GM18951 (cell line): Measurements from ENCODE around the gene NBPF9.
"Not testable (repeated sequence)": the region's sequence is repeated elsewhere in the genome, so short reads cannot be mapped to it uniquely, and the experiment has no call there.

Experiments used
- in situ Hi-C: fragments of 300-500 bp; cut with MboI; formaldehyde crosslinking; loops from one replicate; pipeline ENCODE4 v1.12.0; 2022; ENCODE audit warnings: low sequenced_read_pairs, mixed read lengths, inconsistent platforms; ENCODE audit not compliant: unreplicated experiment

The NBPF9 gene

GRCh38 chr1:149103109-149104081 lies at the start of gene NBPF9:
NBPF9 (minus strand) TSS chr1:149103551; CDS start chr1:149082139, 21,412 bp downstream.
- in situ Hi-C loops, result not testable (repeated sequence)

- in situ Hi-C loops, result not testable (repeated sequence)
Measured at GRCh38 chr1:149149909-149150308, 46.6 kb upstream of the NBPF9 start.

GRCh38 chr1:149137585-149137984 lies 34.2 kb upstream of the NBPF9 start:
- in situ Hi-C loops, result not testable (repeated sequence)

- in situ Hi-C loops, result not testable (repeated sequence)
Measured at GRCh38 chr1:149130938-149131337, 27.6 kb upstream of the NBPF9 start.

- in situ Hi-C loops, result not testable (repeated sequence)
Measured at GRCh38 chr1:149129245-149129644, 25.9 kb upstream of the NBPF9 start.

- in situ Hi-C loops, result not testable (repeated sequence)
Measured at GRCh38 chr1:149126555-149127145, 23.3 kb upstream of the NBPF9 start.

- in situ Hi-C loops, result not testable (repeated sequence)
Measured at GRCh38 chr1:149123948-149124926, 20.9 kb upstream of the NBPF9 start.

- in situ Hi-C loops, result not testable (repeated sequence)
Measured at GRCh38 chr1:149112828-149113227, 9.5 kb upstream of the NBPF9 start.

- in situ Hi-C loops, result not testable (repeated sequence)
Measured at GRCh38 chr1:149110343-149110742, 7.0 kb upstream of the NBPF9 start.

- in situ Hi-C loops, result not testable (repeated sequence)
Measured at GRCh38 chr1:149102574-149102973, 777 bp downstream of the NBPF9 start.

- in situ Hi-C loops, result not testable (repeated sequence)
Measured at GRCh38 chr1:149098276-149098675, 5.1 kb downstream of the NBPF9 start.

- in situ Hi-C loops, result not testable (repeated sequence)
Measured at GRCh38 chr1:149093155-149093554, 10.2 kb downstream of the NBPF9 start.

GRCh38 chr1:149075505-149076127 lies 27.7 kb downstream of the NBPF9 start:
- in situ Hi-C loops, result not testable (repeated sequence)

- in situ Hi-C loops, result not testable (repeated sequence)
Measured at GRCh38 chr1:149064611-149065010, 38.7 kb downstream of the NBPF9 start.

- in situ Hi-C loops, result not testable (repeated sequence)
Measured at GRCh38 chr1:149043056-149043455, 60.3 kb downstream of the NBPF9 start.

GRCh38 chr1:149033916-149034315 lies 69.4 kb downstream of the NBPF9 start:
- in situ Hi-C loops, result not testable (repeated sequence)

GRCh38 chr1:149024327-149024726 lies 79.0 kb downstream of the NBPF9 start:
- in situ Hi-C loops, result not testable (repeated sequence)

- in situ Hi-C loops, result not testable (repeated sequence)
Measured at GRCh38 chr1:149018577-149018976, 84.8 kb downstream of the NBPF9 start.

GRCh38 chr1:149016626-149017025 lies 86.7 kb downstream of the NBPF9 start:
- in situ Hi-C loops, result not testable (repeated sequence)
